Mesendoderm (in vitro differentiated cells): Measurements from ENCODE around the gene RELT.

Source experiments
- DNase-seq: peaks from one replicate; pipeline ENCODE4 v3.0.0; 2013
- H2AK5ac ChIP-seq: 2 replicates; pipeline ENCODE4 v1.6.1; 2013; ENCODE audit warnings: low read length, inconsistent platforms
- H2BK120ac ChIP-seq: 2 replicates; pipeline ENCODE4 v1.6.1; 2013; ENCODE audit warnings: low read depth, mild to moderate bottlenecking, low read length, moderate library complexity, mixed read lengths
- H2BK15ac ChIP-seq: replicated peaks from 2 replicates; pipeline ENCODE4 v1.6.1; 2013; ENCODE audit warnings: low read depth, mild to moderate bottlenecking, moderate library complexity
- H2BK5ac ChIP-seq: 2 replicates; pipeline ENCODE4 v1.6.1; 2013; ENCODE audit warnings: low read length, inconsistent platforms
- H3K18ac ChIP-seq: 2 replicates; pipeline ENCODE4 v1.6.1; 2013; ENCODE audit warnings: mild to moderate bottlenecking, low read length, mixed read lengths
- H3K23ac ChIP-seq: one replicate; pipeline ENCODE4 v1.6.1; 2013; ENCODE audit warnings: low read length
- H3K27ac ChIP-seq: 2 replicates; pipeline ENCODE4 v1.5.1; 2013; ENCODE audit warnings: low read depth, mild to moderate bottlenecking, inconsistent platforms, low read length, moderate library complexity
- H3K27me3 ChIP-seq: 2 replicates; pipeline ENCODE4 v1.6.1; 2013; ENCODE audit warnings: low read length, control low read depth, mild to moderate bottlenecking, inconsistent platforms; ENCODE audit not compliant: insufficient read depth, poor library complexity
- H3K36me3 ChIP-seq: 2 replicates; pipeline ENCODE4 v1.6.1; 2013; ENCODE audit warnings: low read length, inconsistent platforms; ENCODE audit not compliant: control insufficient read depth, insufficient read depth
- H3K4ac ChIP-seq: one replicate; pipeline ENCODE4 v1.6.1; 2013; ENCODE audit warnings: low read depth, mild to moderate bottlenecking, low read length, moderate library complexity
- H3K4me1 ChIP-seq: 2 replicates; pipeline ENCODE4 v1.6.1; 2013; ENCODE audit warnings: low read depth, low read length, inconsistent platforms; ENCODE audit not compliant: control insufficient read depth
- H3K4me2 ChIP-seq: 2 replicates; pipeline ENCODE4 v1.6.1; 2013; ENCODE audit warnings: low read length
- H3K4me3 ChIP-seq: 2 replicates; pipeline ENCODE4 v1.5.1; 2013; ENCODE audit warnings: mild to moderate bottlenecking, low read length
- H3K56ac ChIP-seq: one replicate; pipeline ENCODE4 v1.6.1; 2013; ENCODE audit warnings: low read length
- H3K79me1 ChIP-seq: 2 replicates; pipeline ENCODE4 v1.6.1; 2013; ENCODE audit warnings: low read length, inconsistent platforms
- H3K79me2 ChIP-seq: 2 replicates; pipeline ENCODE4 v1.6.1; 2013; ENCODE audit warnings: mild to moderate bottlenecking, low read length; ENCODE audit not compliant: control insufficient read depth, insufficient read depth
- H3K9ac ChIP-seq: 2 replicates; pipeline ENCODE4 v1.6.1; 2013; ENCODE audit warnings: low read length, inconsistent platforms
- H4K5ac ChIP-seq: one replicate; pipeline ENCODE4 v1.6.1; 2013; ENCODE audit warnings: low read length
- H4K8ac ChIP-seq: one replicate; pipeline ENCODE4 v1.6.1; 2013; ENCODE audit warnings: low read depth, mild to moderate bottlenecking, control low read depth, low read length, moderate library complexity
- WGBS: extraction: QIAGEN DNeasy Blood & Tissue Kit; methylation state at CpG from one replicate; pipeline ENCODE4 v1.1.7; 2013; ENCODE audit warnings: low lambda C conversion rate, missing lambda C conversion rate; ENCODE audit not compliant: insufficient coverage; ENCODE audit errors: extremely low coverage; 5-methylcytosine and 5-hydroxymethylcytosine counted together

Gene RELT

GRCh38 chr11:73350908-73351636, 25.1 kb upstream of the RELT start:
- no peak overlapping the region for H4K5ac ChIP-seq
- no peak overlapping the region for H3K27ac ChIP-seq
- H3K9ac ChIP-seq, result no peak overlapping the region
- no peak overlapping the region for H3K56ac ChIP-seq
- no peaks in the 10 kb centered on the region for H3K79me2 ChIP-seq
- H4K8ac ChIP-seq, result no peak overlapping the region
- DNase-seq, result peak; percentile 56
- no peaks in the 10 kb centered on the region for H3K36me3 ChIP-seq
- no peaks in the 10 kb centered on the region for H3K4me1 ChIP-seq
- H3K18ac ChIP-seq, result no peak overlapping the region
- H3K23ac ChIP-seq, result no peak overlapping the region
- no peaks in the 10 kb centered on the region for H3K27me3 ChIP-seq
- H3K79me1 ChIP-seq, result no peaks in the 10 kb centered on the region
- no peak overlapping the region for H2BK120ac ChIP-seq
- WGBS, result no CpG with 5 or more reads among the region's 16 CpGs
- no peak overlapping the region for H2AK5ac ChIP-seq
- H3K4me3 ChIP-seq, result no peak overlapping the region
- no peak overlapping the region for H3K4me2 ChIP-seq
- H2BK15ac ChIP-seq, result no peak overlapping the region
- no peak overlapping the region for H3K4ac ChIP-seq
- H2BK5ac ChIP-seq, result no peak overlapping the region

GRCh38 chr11:73353422-73353821, 22.8 kb upstream of the RELT start:
- Histone ChIP-seq H3K4me2 (no peak overlapping the region), H3K9ac (no peak overlapping the region), H3K79me1 (no peaks in the 10 kb centered on the region), H4K8ac (no peak overlapping the region), H3K36me3 (no peaks in the 10 kb centered on the region), H3K56ac (no peak overlapping the region), H2BK120ac (no peak overlapping the region), H3K4ac (no peak overlapping the region), H2BK15ac (no peak overlapping the region), H3K27me3 (no peaks in the 10 kb centered on the region), H3K18ac (no peak overlapping the region), H3K27ac (no peak overlapping the region), H4K5ac (no peak overlapping the region), H3K79me2 (no peaks in the 10 kb centered on the region), H3K4me1 (no peaks in the 10 kb centered on the region), H3K23ac (no peak overlapping the region), H2BK5ac (no peak overlapping the region), H2AK5ac (no peak overlapping the region), H3K4me3 (no peak overlapping the region)
- no peak for DNase-seq
- no CpG with 5 or more reads among the region's 4 CpGs for WGBS

- H3K56ac ChIP-seq, result no peak overlapping the region
- H3K79me1 ChIP-seq, result no peaks in the 10 kb centered on the region
- no peak overlapping the region for H2BK5ac ChIP-seq
- no peak overlapping the region for H3K18ac ChIP-seq
- no peak overlapping the region for H4K8ac ChIP-seq
- no peak overlapping the region for H3K23ac ChIP-seq
- H2BK120ac ChIP-seq, result no peak overlapping the region
- H3K4me2 ChIP-seq, result no peak overlapping the region
- no peak for DNase-seq
- no peak overlapping the region for H3K9ac ChIP-seq
- H3K4me3 ChIP-seq, result no peak overlapping the region
- no peaks in the 10 kb centered on the region for H3K79me2 ChIP-seq
- H3K27ac ChIP-seq, result no peak overlapping the region
- no peaks in the 10 kb centered on the region for H3K36me3 ChIP-seq
- H2AK5ac ChIP-seq, result no peak overlapping the region
- H4K5ac ChIP-seq, result no peak overlapping the region
- no peak overlapping the region for H2BK15ac ChIP-seq
- no peak overlapping the region for H3K4ac ChIP-seq
- no CpG with 5 or more reads among the region's 4 CpGs for WGBS
- no peaks in the 10 kb centered on the region for H3K4me1 ChIP-seq
- no peaks in the 10 kb centered on the region for H3K27me3 ChIP-seq
Observed at GRCh38 chr11:73355109-73355508, 21.1 kb upstream of the RELT start.

- H3K27me3 ChIP-seq, result no peaks in the 10 kb centered on the region
- H3K4ac ChIP-seq, result no peak overlapping the region
- no peak overlapping the region for H2BK5ac ChIP-seq
- no peak overlapping the region for H3K4me3 ChIP-seq
- H4K5ac ChIP-seq, result no peak overlapping the region
- no peaks in the 10 kb centered on the region for H3K79me2 ChIP-seq
- no peak overlapping the region for H3K4me2 ChIP-seq
- H3K36me3 ChIP-seq, result no peaks in the 10 kb centered on the region
- H2BK15ac ChIP-seq, result no peak overlapping the region
- H4K8ac ChIP-seq, result no peak overlapping the region
- no peak overlapping the region for H3K9ac ChIP-seq
- no peak overlapping the region for H2BK120ac ChIP-seq
- no peak overlapping the region for H3K56ac ChIP-seq
- no peak overlapping the region for H3K18ac ChIP-seq
- no peak overlapping the region for H3K27ac ChIP-seq
- H3K79me1 ChIP-seq, result no peaks in the 10 kb centered on the region
- H3K23ac ChIP-seq, result no peak overlapping the region
- DNase-seq, result no peak
- H2AK5ac ChIP-seq, result no peak overlapping the region
- no CpG with 5 or more reads among the region's 22 CpGs for WGBS
- H3K4me1 ChIP-seq, result no peaks in the 10 kb centered on the region
Observed at GRCh38 chr11:73356979-73357860, 19.0 kb upstream of the RELT start.

- Histone ChIP-seq H3K27me3 (no peaks in the 10 kb centered on the region), H2BK15ac (no peak overlapping the region), H3K79me2 (no peaks in the 10 kb centered on the region), H3K4ac (no peak overlapping the region), H4K5ac (no peak overlapping the region), H3K36me3 (no peaks in the 10 kb centered on the region), H2AK5ac (no peak overlapping the region), H3K23ac (no peak overlapping the region), H3K18ac (no peak overlapping the region), H3K56ac (no peak overlapping the region), H3K27ac (no peak overlapping the region), H4K8ac (no peak overlapping the region), H2BK5ac (no peak overlapping the region), H3K9ac (no peak overlapping the region), H3K4me1 (no peaks in the 10 kb centered on the region), H3K4me2 (no peak overlapping the region), H3K79me1 (no peaks in the 10 kb centered on the region), H3K4me3 (no peak overlapping the region), H2BK120ac (no peak overlapping the region)
- no CpG with 5 or more reads among the region's 5 CpGs for WGBS
- DNase-seq, result no peak
Observed at GRCh38 chr11:73358071-73358470, 18.1 kb upstream of the RELT start.
